ENCODE results near the gene AIG1. TPM values are rescaled to one million over a fixed set of nuclear protein-coding genes. Genes with fewer than 3 reads are reported as not detected.

AIG1 gene, protein sequence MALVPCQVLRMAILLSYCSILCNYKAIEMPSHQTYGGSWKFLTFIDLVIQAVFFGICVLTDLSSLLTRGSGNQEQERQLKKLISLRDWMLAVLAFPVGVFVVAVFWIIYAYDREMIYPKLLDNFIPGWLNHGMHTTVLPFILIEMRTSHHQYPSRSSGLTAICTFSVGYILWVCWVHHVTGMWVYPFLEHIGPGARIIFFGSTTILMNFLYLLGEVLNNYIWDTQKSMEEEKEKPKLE
- 0.85 and 1.5 TPM in 2 replicates for total RNA-seq (2014; rRNA removed; shearing (Covaris generic))
- 0.40 and 0.85 TPM in 2 replicates for total RNA-seq (2022)
- Bru-seq, nascent RNA = percentile 13 among the genes with signal in this experiment
- percentile 9 among the genes with signal in this experiment for BruChase-seq, experiment 1, labeled RNA remaining after a 6-hour chase
- BruChase-seq, experiment 2, labeled RNA remaining after a 2-hour chase = percentile 11 among the genes with signal in this experiment
- long read RNA-seq = 0 reads

DNA sequence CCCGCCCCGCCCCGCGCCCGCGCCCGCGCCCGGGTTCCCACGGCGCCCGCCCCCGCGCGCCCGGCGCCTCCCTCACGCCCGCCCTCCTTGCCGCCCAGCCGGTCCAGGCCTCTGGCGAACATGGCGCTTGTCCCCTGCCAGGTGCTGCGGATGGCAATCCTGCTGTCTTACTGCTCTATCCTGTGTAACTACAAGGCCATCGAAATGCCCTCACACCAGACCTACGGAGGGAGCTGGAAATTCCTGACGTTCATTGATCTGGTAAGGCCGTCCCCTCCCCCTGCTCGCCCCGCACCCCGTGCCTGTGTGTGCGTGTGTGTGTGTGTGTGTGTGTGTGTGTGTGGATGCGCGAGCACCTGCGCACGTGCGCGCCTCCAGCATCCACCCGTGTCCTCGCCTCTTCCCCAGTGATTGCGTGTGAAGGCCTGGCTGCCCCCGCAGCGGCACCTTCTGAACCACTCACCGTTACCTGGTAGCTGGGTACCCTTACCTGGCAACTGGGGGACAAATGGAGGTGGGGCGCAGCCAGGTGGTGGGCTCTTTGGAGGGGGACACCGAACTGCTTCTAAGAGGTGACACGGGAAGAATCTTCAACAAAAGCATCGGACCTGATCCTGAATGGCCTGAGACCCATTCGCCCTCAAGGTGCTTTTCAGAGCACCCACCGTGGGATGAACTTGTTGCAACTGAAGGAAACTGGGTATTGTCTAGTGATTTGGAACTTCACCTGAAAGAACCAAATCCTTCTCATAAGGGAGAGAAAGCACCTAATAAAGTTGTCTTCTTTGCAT, at the start of gene AIG1:
AIG1 (plus strand) TSS at position 84 of the 791 bp plus-strand sequence; CDS start at position 121, 37 bp downstream.
- H3K27ac ChIP-seq (ENCODE audit: low read depth, low read length, poor library complexity, severe bottlenecking) = no peak within 1 kb of the TSS
- no peaks in the 10 kb centered on the region for H3K9me3 ChIP-seq (ENCODE audit: low read length)
- DNase-seq (ENCODE audit: low spot score) = no peak
- no TSS peak for BruUV-seq (replicated peaks)
- no peaks in the 10 kb centered on the region for H3K79me2 ChIP-seq (ENCODE audit: insufficient read depth, low read depth, low read length)
- H3K4me1 ChIP-seq (ENCODE audit: insufficient read depth, low read length, poor library complexity, severe bottlenecking) = peaks cover 22% of the 10 kb centered on the region
- peak within 1 kb of the TSS; percentile 77 for H2AFZ ChIP-seq (ENCODE audit: low read length)
- TF ChIP-seq, protein P1, sequence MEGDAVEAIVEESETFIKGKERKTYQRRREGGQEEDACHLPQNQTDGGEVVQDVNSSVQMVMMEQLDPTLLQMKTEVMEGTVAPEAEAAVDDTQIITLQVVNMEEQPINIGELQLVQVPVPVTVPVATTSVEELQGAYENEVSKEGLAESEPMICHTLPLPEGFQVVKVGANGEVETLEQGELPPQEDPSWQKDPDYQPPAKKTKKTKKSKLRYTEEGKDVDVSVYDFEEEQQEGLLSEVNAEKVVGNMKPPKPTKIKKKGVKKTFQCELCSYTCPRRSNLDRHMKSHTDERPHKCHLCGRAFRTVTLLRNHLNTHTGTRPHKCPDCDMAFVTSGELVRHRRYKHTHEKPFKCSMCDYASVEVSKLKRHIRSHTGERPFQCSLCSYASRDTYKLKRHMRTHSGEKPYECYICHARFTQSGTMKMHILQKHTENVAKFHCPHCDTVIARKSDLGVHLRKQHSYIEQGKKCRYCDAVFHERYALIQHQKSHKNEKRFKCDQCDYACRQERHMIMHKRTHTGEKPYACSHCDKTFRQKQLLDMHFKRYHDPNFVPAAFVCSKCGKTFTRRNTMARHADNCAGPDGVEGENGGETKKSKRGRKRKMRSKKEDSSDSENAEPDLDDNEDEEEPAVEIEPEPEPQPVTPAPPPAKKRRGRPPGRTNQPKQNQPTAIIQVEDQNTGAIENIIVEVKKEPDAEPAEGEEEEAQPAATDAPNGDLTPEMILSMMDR (conservative IDR thresholded peaks at IDR 0.05; ENCODE audit: low read length) = no peak
- H3K4me3 ChIP-seq (ENCODE audit: low read depth, low read length, poor library complexity, severe bottlenecking) = peak within 1 kb of the TSS; percentile 70
- ChIA-PET CTCF (ENCODE audit: unreplicated experiment) (no interaction called here), POLR2A (no interaction called here)
- no peaks in the 10 kb centered on the region for H3K36me3 ChIP-seq (ENCODE audit: insufficient read depth, low read length)
- intact Hi-C loops (cut with micrococcal nuclease; ENCODE audit: unreplicated experiment) = no loop called here
- no peaks in the 10 kb centered on the region for H4K20me1 ChIP-seq (ENCODE audit: insufficient read depth, low read length)
- 0 out of 2 replicates have a peak, but pooled peaks cover 3% of the 10 kb centered on the region for H3K9me2 ChIP-seq (ENCODE audit: insufficient read depth, low read length)
- H3K4me2 ChIP-seq (ENCODE audit: low read length) = peak within 1 kb of the TSS; percentile 88

DNA sequence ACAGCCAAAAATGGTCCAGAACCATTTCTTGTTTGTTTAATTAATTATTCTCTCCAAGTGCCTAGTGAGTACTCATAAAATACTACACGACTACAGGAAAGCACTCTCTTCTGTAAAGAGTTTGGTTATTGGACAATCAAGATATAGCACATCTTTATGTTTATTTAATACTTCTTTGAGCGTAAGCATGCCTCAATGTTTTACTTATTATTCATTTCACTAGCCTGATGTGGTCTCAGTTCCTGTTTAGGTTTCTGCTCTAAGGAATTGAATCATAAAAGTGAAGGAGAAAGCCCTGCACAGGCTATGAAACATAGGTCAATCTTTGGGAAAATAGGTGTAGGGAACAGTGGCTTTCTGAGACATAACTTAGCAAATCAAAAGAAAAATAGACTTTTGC, 45.9 kb upstream of the AIG1 start:
- intact Hi-C loops (cut with micrococcal nuclease; ENCODE audit: unreplicated experiment) = no loop called here
- H3K4me2 ChIP-seq (ENCODE audit: low read length) = no peak overlapping the region
- H2AFZ ChIP-seq (ENCODE audit: low read length) = no peak overlapping the region
- ChIA-PET CTCF (ENCODE audit: unreplicated experiment) (no interaction called here), POLR2A (no interaction called here)
- H4K20me1 ChIP-seq (ENCODE audit: insufficient read depth, low read length) = no peaks in the 10 kb centered on the region
- H3K9me3 ChIP-seq (ENCODE audit: low read length) = no peaks in the 10 kb centered on the region
- H3K4me3 ChIP-seq (ENCODE audit: low read depth, low read length, poor library complexity, severe bottlenecking) = no peak overlapping the region
- H3K9me2 ChIP-seq (ENCODE audit: insufficient read depth, low read length) = no peaks in the 10 kb centered on the region
- TF ChIP-seq EZH2phosphoT487 (IDR thresholded peaks at IDR 0.05; ENCODE audit: borderline replicate concordance, low read depth, low read length) = no peak
- TF ChIP-seq, protein P1 (conservative IDR thresholded peaks at IDR 0.05; ENCODE audit: low read length) = no peak
- H3K79me2 ChIP-seq (ENCODE audit: insufficient read depth, low read depth, low read length) = no peaks in the 10 kb centered on the region
- no peaks in the 10 kb centered on the region for H3K36me3 ChIP-seq (ENCODE audit: insufficient read depth, low read length)
- BruUV-seq (replicated peaks) = no TSS peak
- no peak for DNase-seq (ENCODE audit: low spot score)
- no peak overlapping the region for H3K27ac ChIP-seq (ENCODE audit: low read depth, low read length, poor library complexity, severe bottlenecking)
- no peaks in the 10 kb centered on the region for H3K4me1 ChIP-seq (ENCODE audit: insufficient read depth, low read length, poor library complexity, severe bottlenecking)
